Erythroblast (primary cell): ENCODE results near the gene ZP4.

Source experiments
- GATA1 ChIP-seq: IDR thresholded peaks from 2 replicates; pipeline ENCODE4 v1.6.1; 2011; ENCODE audit warnings: low read depth, mild to moderate bottlenecking, control low read depth, low read length, moderate library complexity
- POLR2A ChIP-seq: IDR thresholded peaks from 2 replicates; pipeline ENCODE4 v1.6.1; 2011; ENCODE audit warnings: mild to moderate bottlenecking, low read length

DNA sequence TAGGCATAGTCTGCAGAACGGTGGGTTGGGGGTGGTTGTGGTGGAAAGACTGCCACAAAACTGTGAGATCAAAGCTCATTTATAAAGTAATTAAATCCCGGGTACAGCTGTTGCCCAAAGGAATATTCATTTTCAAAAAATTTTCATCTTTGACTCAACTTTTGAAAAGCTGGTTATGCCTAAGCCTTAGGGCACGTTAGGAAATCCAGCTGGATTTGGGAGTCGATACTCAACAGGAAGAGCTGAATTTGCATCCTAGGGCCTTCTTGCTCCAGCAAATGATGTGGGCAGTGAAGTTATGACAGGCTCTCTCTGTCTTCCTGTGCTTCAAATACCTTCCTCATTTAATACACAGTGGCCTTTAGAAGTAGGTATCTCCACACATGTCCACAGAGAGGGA is 31.7 kb downstream of the ZP4 start:
- TF ChIP-seq POLR2A (no peak), GATA1 (no peak)
